ENCODE measurements around the gene SLC6A8. TPM values are rescaled to one million over a fixed set of nuclear protein-coding genes. Genes with fewer than 3 reads are reported as not detected.

The SLC6A8 gene
- total RNA-seq, 6 donors from 2014 or later, result 3.9 to 8.1 (median 6.1) TPM

- no peak overlapping the region for H3K27ac ChIP-seq
- no peak overlapping the region for H3K4me3 ChIP-seq
- 75% methylated on average over 15 of the region's 17 CpGs; no CpG with 5 or more reads in 1 of the 2 donors for WGBS, 2 donors
- H3K36me3 ChIP-seq, result no peaks in the 10 kb centered on the region
- TF ChIP-seq, protein P1, sequence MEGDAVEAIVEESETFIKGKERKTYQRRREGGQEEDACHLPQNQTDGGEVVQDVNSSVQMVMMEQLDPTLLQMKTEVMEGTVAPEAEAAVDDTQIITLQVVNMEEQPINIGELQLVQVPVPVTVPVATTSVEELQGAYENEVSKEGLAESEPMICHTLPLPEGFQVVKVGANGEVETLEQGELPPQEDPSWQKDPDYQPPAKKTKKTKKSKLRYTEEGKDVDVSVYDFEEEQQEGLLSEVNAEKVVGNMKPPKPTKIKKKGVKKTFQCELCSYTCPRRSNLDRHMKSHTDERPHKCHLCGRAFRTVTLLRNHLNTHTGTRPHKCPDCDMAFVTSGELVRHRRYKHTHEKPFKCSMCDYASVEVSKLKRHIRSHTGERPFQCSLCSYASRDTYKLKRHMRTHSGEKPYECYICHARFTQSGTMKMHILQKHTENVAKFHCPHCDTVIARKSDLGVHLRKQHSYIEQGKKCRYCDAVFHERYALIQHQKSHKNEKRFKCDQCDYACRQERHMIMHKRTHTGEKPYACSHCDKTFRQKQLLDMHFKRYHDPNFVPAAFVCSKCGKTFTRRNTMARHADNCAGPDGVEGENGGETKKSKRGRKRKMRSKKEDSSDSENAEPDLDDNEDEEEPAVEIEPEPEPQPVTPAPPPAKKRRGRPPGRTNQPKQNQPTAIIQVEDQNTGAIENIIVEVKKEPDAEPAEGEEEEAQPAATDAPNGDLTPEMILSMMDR (IDR thresholded peaks at IDR 0.05), result no peak
- TF ChIP-seq POLR2A (IDR thresholded peaks at IDR 0.05), result no peak
- no peak for TF ChIP-seq EP300 (IDR thresholded peaks at IDR 0.05)
- TF ChIP-seq POLR2AphosphoS5 (IDR thresholded peaks at IDR 0.05), result no peak
- ATAC-seq (ENCODE audit: low FRiP score in 2 of 2), result no peak
- DNase-seq, result peak in 1 of 2 donors; percentile 18
- peaks cover 0 to 3% (median under 1%) of the 10 kb centered on the region in 4 donors for H3K9me3 ChIP-seq
- H3K4me1 ChIP-seq, result peaks cover 6 to 26% (median 10%) of the 10 kb centered on the region in 4 donors
- peaks cover 0 to 61% (median 4%) of the 10 kb centered on the region in 4 donors for H3K27me3 ChIP-seq
Measured at GRCh38 chrX:153648358-153649177, 39.2 kb upstream of the SLC6A8 start.

DNA sequence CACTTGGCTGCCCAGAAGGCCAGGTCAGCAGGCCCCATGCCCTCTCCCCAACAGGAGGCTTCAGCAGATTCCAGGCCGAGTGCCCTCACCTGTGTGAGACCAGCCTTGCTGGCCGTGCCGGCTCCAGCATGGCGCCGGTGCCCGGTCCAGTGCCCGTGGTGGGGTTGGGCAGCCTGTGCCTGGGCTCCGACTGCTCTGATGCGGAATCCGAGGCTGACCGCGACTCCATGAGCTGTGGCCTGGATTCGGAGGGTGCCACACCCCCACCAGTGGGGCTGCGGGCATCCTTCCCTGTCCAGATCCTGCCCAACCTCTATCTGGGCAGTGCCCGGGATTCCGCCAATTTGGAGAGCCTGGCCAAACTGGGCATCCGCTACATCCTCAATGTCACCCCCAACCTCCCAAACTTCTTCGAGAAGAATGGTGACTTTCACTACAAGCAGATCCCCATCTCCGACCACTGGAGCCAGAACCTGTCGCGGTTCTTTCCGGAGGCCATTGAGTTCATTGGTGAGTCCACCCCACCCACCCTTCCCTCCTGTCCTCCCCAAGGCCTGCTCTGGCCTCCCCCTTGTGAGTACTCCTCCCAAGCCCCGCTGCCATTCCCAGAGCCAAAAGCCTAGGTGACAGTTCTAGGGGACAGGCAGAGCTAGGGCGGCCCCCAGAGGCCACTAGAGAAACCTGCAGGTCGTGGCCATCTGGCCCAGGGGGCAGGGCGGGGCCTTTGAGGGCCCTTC is 38.4 kb upstream of the SLC6A8 start:
- Histone ChIP-seq H3K36me3 (no peaks in the 10 kb centered on the region), H3K9me3 (peaks cover 0 to 10% (median 2%) of the 10 kb centered on the region in 4 donors), H3K27me3 (peaks cover 0 to 57% (median 4%) of the 10 kb centered on the region in 4 donors), H3K4me3 (no peak overlapping the region), H3K27ac (no peak overlapping the region), H3K4me1 (peaks cover 4 to 20% (median 7%) of the 10 kb centered on the region in 4 donors)
- peak; percentile 32 to 42 for ATAC-seq (ENCODE audit: low FRiP score in 2 of 2)
- TF ChIP-seq, protein P1 (IDR thresholded peaks at IDR 0.05), result peak in 4 of 6 experiments; percentile 20 to 39 (median 35)
- no peak for TF ChIP-seq POLR2A (IDR thresholded peaks at IDR 0.05)
- peak; percentile 51 to 74 for DNase-seq
- 77 to 93% methylated on average over 3 to 19 of the region's 26 CpGs for WGBS, 2 donors

GRCh38 chrX:153649915-153650782 is 37.6 kb upstream of the SLC6A8 start:
- ATAC-seq (ENCODE audit: low FRiP score in 2 of 2) (no peak), DNase-seq (no peak)
- no peak overlapping the region for H3K4me3 ChIP-seq
- no peaks in the 10 kb centered on the region for H3K36me3 ChIP-seq
- peaks cover 4 to 15% (median 7%) of the 10 kb centered on the region in 4 donors for H3K4me1 ChIP-seq
- H3K27me3 ChIP-seq, result peaks cover 0 to 49% (median 4%) of the 10 kb centered on the region in 4 donors
- TF ChIP-seq POLR2A (IDR thresholded peaks at IDR 0.05) (no peak), EP300 (IDR thresholded peaks at IDR 0.05) (no peak), POLR2AphosphoS5 (IDR thresholded peaks at IDR 0.05) (no peak)
- TF ChIP-seq, protein P1 (IDR thresholded peaks at IDR 0.05), result no peak
- peaks cover 0 to 16% (median 2%) of the 10 kb centered on the region in 4 donors for H3K9me3 ChIP-seq
- H3K27ac ChIP-seq, result no peak overlapping the region
- WGBS, 2 donors, result 80 to 86% methylated on average over 1 to 22 of the region's 41 CpGs

DNA sequence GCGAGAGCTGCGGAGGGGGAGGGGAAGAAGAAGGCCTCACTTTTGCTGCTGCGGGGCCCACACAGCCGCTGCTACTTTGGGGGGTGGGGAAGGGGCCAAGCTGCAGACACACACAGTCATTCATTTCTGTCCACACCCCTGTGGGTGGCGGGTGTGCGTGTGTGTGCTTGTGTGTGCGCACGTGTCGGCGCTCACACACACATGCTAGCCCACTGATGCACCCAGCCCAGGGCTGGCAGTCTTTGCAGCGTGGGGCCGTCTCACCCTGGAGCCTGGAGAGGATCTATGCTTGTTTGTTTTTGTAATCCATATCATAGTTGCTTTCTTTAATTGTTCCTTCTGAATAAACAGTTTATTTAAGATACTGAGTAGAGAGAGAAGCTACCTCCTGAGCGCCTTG is 36.8 kb upstream of the SLC6A8 start:
- H3K27me3 ChIP-seq, result peaks cover 0 to 42% (median 4%) of the 10 kb centered on the region in 4 donors
- H3K9me3 ChIP-seq, result peaks cover 0 to 16% (median 2%) of the 10 kb centered on the region in 4 donors
- DNase-seq (no peak), ATAC-seq (ENCODE audit: low FRiP score in 2 of 2) (no peak)
- TF ChIP-seq POLR2AphosphoS5 (IDR thresholded peaks at IDR 0.05) (no peak), POLR2A (IDR thresholded peaks at IDR 0.05) (no peak), EP300 (IDR thresholded peaks at IDR 0.05) (no peak)
- TF ChIP-seq, protein P1 (IDR thresholded peaks at IDR 0.05), result no peak
- WGBS, 2 donors, result 92 to 100% methylated on average over 5 to 13 of the region's 13 CpGs
- H3K4me3 ChIP-seq, result no peak overlapping the region
- no peaks in the 10 kb centered on the region for H3K36me3 ChIP-seq
- no peak overlapping the region for H3K27ac ChIP-seq
- peaks cover 4 to 15% (median 7%) of the 10 kb centered on the region in 4 donors for H3K4me1 ChIP-seq
